ENCODE data around the gene MCEMP1. TPM values are rescaled to one million over a fixed set of nuclear protein-coding genes. Genes with fewer than 3 reads are reported as not detected.

MCEMP1 gene
- polyA plus RNA-seq, 1 donor from 2014 or later: not detected

GRCh38 chr19:7663706-7664105 lies 13.2 kb upstream of the MCEMP1 start:
- H3K9ac ChIP-seq (ENCODE audit: low read length): no peak overlapping the region
- H2AFZ ChIP-seq (ENCODE audit: low read depth, low read length): no peak overlapping the region
- no peak overlapping the region for H3K4me3 ChIP-seq (ENCODE audit: low read length)
- H3K9me3 ChIP-seq (ENCODE audit: low read length): no peaks in the 10 kb centered on the region
- no peaks in the 10 kb centered on the region for H3K27me3 ChIP-seq (ENCODE audit: insufficient read depth, low read depth, low read length)
- no peak overlapping the region for H3K27ac ChIP-seq (ENCODE audit: low read length)
- no peak overlapping the region for H3K4me2 ChIP-seq (ENCODE audit: low read length)
- TF ChIP-seq SMC3 (conservative IDR thresholded peaks at IDR 0.05; ENCODE audit: poor library complexity) (no peak), EP300 (conservative IDR thresholded peaks at IDR 0.05; ENCODE audit: poor library complexity, severe bottlenecking) (no peak)
- no peaks in the 10 kb centered on the region for H3F3A ChIP-seq (ENCODE audit: insufficient read depth, low read length, poor library complexity, severe bottlenecking)
- H3K36me3 ChIP-seq (ENCODE audit: insufficient read depth, low read length): no peaks in the 10 kb centered on the region
- no peaks in the 10 kb centered on the region for H4K20me1 ChIP-seq (ENCODE audit: insufficient read depth)
- H3K9me2 ChIP-seq (ENCODE audit: insufficient read depth, low read length): no peaks in the 10 kb centered on the region
- H3K79me2 ChIP-seq (replicated peaks; ENCODE audit: insufficient read depth, low read length): no peaks in the 10 kb centered on the region

GRCh38 chr19:7665076-7665475 lies 11.8 kb upstream of the MCEMP1 start:
- Histone ChIP-seq H3K9me3 (ENCODE audit: low read length) (no peaks in the 10 kb centered on the region), H4K20me1 (ENCODE audit: insufficient read depth) (no peaks in the 10 kb centered on the region), H3K9me2 (ENCODE audit: insufficient read depth, low read length) (no peaks in the 10 kb centered on the region), H3K36me3 (ENCODE audit: insufficient read depth, low read length) (no peaks in the 10 kb centered on the region), H3K79me2 (replicated peaks; ENCODE audit: insufficient read depth, low read length) (no peaks in the 10 kb centered on the region), H3K4me3 (ENCODE audit: low read length) (no peak overlapping the region), H3K27ac (ENCODE audit: low read length) (no peak overlapping the region), H3K9ac (ENCODE audit: low read length) (no peak overlapping the region), H3F3A (ENCODE audit: insufficient read depth, low read length, poor library complexity, severe bottlenecking) (no peaks in the 10 kb centered on the region), H3K4me2 (ENCODE audit: low read length) (no peak overlapping the region), H3K27me3 (ENCODE audit: insufficient read depth, low read depth, low read length) (peaks cover 6% of the 10 kb centered on the region), H2AFZ (ENCODE audit: low read depth, low read length) (no peak overlapping the region)
- no peak for TF ChIP-seq CTCF (IDR thresholded peaks at IDR 0.05; ENCODE audit: poor library complexity, severe bottlenecking)
- no peak for TF ChIP-seq TAF1 (IDR thresholded peaks at IDR 0.05; ENCODE audit: low read depth)
- no peak for TF ChIP-seq EP300 (conservative IDR thresholded peaks at IDR 0.05; ENCODE audit: poor library complexity, severe bottlenecking)

- no peak within 1 kb of the TSS for H3K27ac ChIP-seq (ENCODE audit: low read length)
- H3K27me3 ChIP-seq (ENCODE audit: insufficient read depth, low read depth, low read length): peaks cover 13% of the 10 kb centered on the region
- no peak within 1 kb of the TSS for H3K4me2 ChIP-seq (ENCODE audit: low read length)
- TF ChIP-seq TAF1 (IDR thresholded peaks at IDR 0.05; ENCODE audit: low read depth): no peak
- no peak for TF ChIP-seq EZH2 (IDR thresholded peaks at IDR 0.05; ENCODE audit: borderline replicate concordance, insufficient read depth, low read length, poor library complexity, severe bottlenecking)
- TF ChIP-seq RAD21 (conservative IDR thresholded peaks at IDR 0.05): no peak
- no peak for TF ChIP-seq POLR2AphosphoS5 (IDR thresholded peaks at IDR 0.05)
- no peak for TF ChIP-seq REST (IDR thresholded peaks at IDR 0.05; ENCODE audit: borderline replicate concordance)
- no peak for TF ChIP-seq CTCF (IDR thresholded peaks at IDR 0.05; ENCODE audit: poor library complexity, severe bottlenecking)
- no peak for TF ChIP-seq MXI1 (conservative IDR thresholded peaks at IDR 0.05; ENCODE audit: poor library complexity, severe bottlenecking)
- TF ChIP-seq SMC3 (conservative IDR thresholded peaks at IDR 0.05; ENCODE audit: poor library complexity): no peak
- TF ChIP-seq EP300 (conservative IDR thresholded peaks at IDR 0.05; ENCODE audit: poor library complexity, severe bottlenecking): no peak
- H3K4me3 ChIP-seq (ENCODE audit: low read length): no peak within 1 kb of the TSS
- no peak within 1 kb of the TSS for H2AFZ ChIP-seq (ENCODE audit: low read depth, low read length)
- H3K36me3 ChIP-seq (ENCODE audit: insufficient read depth, low read length): no peaks in the 10 kb centered on the region
- H3K9me3 ChIP-seq (ENCODE audit: low read length): no peaks in the 10 kb centered on the region
- no peak within 1 kb of the TSS for H3K9ac ChIP-seq (ENCODE audit: low read length)
- H3F3A ChIP-seq (ENCODE audit: insufficient read depth, low read length, poor library complexity, severe bottlenecking): no peaks in the 10 kb centered on the region
- H3K9me2 ChIP-seq (ENCODE audit: insufficient read depth, low read length): no peaks in the 10 kb centered on the region
- H3K79me2 ChIP-seq (replicated peaks; ENCODE audit: insufficient read depth, low read length): no peaks in the 10 kb centered on the region
- no peaks in the 10 kb centered on the region for H4K20me1 ChIP-seq (ENCODE audit: insufficient read depth)
Observed at GRCh38 chr19:7668842-7669241, 8.0 kb upstream of the MCEMP1 start, which contains the start of gene RETN. RETN (plus strand) TSS chr19:7669049; CDS start chr19:7669327, 278 bp downstream.
